GM13976 (cell line): Measurements from ENCODE around the gene PIM3.

Source experiments
- DNase-seq: peaks from one replicate; pipeline ENCODE4 v3.0.0; 2012; ENCODE audit warnings: low spot score
- in situ Hi-C: fragments of 300-500 bp; cut with MboI; formaldehyde crosslinking; loops from one replicate; pipeline ENCODE4 v1.12.0; 2022; ENCODE audit warnings: low sequenced_read_pairs, mixed read lengths, inconsistent platforms; ENCODE audit not compliant: unreplicated experiment
- TF ChIP-seq, protein P1 (sequence below): IDR thresholded peaks from 2 replicates; pipeline ENCODE4 v1.5.1; 2012; ENCODE audit warnings: borderline replicate concordance, mild to moderate bottlenecking; ENCODE audit not compliant: insufficient read depth; ENCODE audit errors: extremely low read depth, missing control alignments, control extremely low read depth

The PIM3 gene

DNA sequence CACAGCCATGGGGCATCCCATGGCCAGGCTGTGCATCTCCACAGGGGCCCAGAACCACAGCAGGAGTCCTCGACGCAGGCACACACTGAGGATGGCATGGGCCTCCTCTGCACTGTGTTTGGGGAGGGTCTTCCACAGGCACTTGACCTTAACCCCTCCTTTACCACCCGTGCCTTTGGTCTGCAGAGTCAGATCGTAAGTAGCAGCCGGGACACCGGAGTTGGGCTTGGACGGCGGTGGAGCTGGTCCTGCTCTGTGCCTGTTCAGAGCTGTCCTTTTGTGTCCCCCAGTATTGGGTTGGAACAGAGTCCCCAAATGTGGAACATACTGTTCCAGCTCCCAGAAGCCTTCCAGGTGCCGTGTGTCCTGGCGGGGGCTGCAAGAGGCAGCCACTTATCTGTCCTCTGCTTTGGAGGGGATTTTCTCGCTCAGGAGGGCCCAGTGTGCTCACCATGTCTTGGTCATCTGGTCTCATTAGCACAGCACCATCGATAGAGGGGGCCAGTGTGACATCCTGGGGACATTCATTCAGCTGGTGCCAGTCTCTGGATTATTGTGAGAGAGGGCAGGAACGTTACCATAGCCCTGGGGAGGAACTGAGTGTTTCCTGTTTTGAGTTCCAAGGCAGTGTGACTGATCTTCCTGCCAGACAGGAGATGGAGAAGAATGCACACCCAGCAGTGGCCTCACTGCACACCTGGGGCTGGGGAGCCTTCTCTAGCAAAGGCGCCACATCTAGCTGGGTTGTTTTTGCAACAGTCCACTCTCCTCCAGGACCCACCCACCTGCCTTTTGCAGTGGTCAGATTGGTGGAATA, 29.8 kb upstream of the PIM3 start:
- in situ Hi-C loops: loop anchor here (5.0 kb wide), 1 partner anchor 101 kb away; no protein-coding TSS in a partner anchor
- TF ChIP-seq, protein P1, sequence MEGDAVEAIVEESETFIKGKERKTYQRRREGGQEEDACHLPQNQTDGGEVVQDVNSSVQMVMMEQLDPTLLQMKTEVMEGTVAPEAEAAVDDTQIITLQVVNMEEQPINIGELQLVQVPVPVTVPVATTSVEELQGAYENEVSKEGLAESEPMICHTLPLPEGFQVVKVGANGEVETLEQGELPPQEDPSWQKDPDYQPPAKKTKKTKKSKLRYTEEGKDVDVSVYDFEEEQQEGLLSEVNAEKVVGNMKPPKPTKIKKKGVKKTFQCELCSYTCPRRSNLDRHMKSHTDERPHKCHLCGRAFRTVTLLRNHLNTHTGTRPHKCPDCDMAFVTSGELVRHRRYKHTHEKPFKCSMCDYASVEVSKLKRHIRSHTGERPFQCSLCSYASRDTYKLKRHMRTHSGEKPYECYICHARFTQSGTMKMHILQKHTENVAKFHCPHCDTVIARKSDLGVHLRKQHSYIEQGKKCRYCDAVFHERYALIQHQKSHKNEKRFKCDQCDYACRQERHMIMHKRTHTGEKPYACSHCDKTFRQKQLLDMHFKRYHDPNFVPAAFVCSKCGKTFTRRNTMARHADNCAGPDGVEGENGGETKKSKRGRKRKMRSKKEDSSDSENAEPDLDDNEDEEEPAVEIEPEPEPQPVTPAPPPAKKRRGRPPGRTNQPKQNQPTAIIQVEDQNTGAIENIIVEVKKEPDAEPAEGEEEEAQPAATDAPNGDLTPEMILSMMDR: peak; percentile 81
- DNase-seq: peak; percentile 78

DNA sequence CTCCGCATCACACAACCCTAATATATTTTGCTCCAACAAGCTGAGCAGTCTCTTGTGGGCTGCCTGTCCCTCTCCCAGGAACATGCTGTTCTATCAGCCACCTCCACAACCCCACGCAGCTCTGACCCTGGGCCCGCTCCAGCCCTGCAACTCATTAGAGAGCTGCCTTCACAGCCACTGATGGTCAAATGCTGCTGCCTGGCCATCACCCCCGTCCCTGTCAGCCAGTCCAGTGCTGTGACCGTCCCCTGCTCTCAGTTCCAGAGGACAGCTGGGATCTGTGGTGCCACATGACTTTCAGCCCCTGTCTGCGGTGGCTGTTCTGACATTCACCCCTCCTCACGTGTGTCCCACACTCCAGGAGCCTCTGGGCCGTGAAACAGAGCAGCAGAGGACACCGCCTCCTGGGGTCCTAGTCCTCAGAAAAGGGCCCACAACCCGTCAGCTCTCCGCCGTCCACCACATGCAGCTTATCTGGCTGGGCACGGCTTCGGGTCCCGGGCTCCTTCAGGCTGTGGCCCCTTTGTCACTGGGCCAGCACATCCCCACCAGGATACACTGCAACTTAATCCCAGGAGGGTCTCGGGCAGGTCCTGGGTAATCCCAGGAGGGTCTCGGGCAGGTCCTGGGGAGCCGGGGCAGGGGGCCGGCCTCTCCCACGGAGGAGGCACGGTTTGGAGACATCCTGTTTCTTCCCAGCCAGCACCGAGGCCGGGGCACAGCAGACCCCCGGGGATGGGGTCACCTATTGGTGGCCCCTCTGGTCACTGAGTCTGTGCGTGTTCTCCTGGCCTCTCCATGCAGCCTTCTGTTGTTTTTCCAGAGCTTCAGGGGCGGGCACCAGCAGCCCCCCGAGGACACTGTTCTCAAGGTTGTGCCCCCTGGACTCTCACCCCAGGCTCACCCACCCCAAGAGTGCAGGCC, 27.1 kb upstream of the PIM3 start:
- DNase-seq: no peak
- TF ChIP-seq, protein P1: no peak
- in situ Hi-C loops: loop anchor here (5.0 kb wide), 1 partner anchor 99 kb away; no protein-coding TSS in a partner anchor

DNA sequence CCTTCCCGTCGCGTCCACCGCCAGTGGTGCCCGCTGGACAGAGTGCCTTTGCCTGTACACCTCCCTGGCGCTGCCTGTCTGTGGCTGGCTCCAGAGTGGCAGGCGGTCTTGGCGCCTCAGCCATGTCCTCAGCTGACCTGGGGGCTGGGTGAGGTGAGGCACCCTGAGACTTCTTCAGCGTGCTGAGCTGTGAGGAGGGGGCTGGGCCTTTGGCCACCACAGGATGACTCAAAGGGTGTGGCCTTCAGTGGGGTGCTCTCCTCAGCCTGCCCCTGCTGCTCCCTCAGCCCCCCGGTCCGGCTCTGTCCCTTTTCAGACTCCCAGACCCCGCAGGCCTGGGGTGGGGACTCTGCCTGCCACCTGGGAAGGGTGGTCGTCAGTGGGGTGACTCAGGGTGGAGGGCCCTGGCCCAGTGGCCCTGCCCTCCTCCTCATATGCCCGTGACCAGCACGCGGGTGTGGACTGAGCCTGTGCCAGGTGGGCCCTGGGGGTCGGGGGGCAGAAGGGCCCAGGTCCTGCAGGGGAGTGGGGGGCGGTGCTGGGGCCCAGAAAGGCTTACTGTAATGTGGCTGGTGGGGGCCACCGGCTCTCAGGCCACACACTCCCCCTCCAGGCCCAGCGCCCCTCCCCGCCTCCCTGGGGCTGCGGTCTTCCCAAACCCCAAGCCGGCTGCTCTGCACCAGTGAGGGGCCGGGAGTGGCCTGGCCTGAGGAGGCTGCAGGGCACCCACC, 26.2 kb upstream of the PIM3 start:
- in situ Hi-C loops: loop anchor here (5.0 kb wide), 1 partner anchor 98 kb away; no protein-coding TSS in a partner anchor
- no peak for DNase-seq
- TF ChIP-seq, protein P1: no peak

DNA sequence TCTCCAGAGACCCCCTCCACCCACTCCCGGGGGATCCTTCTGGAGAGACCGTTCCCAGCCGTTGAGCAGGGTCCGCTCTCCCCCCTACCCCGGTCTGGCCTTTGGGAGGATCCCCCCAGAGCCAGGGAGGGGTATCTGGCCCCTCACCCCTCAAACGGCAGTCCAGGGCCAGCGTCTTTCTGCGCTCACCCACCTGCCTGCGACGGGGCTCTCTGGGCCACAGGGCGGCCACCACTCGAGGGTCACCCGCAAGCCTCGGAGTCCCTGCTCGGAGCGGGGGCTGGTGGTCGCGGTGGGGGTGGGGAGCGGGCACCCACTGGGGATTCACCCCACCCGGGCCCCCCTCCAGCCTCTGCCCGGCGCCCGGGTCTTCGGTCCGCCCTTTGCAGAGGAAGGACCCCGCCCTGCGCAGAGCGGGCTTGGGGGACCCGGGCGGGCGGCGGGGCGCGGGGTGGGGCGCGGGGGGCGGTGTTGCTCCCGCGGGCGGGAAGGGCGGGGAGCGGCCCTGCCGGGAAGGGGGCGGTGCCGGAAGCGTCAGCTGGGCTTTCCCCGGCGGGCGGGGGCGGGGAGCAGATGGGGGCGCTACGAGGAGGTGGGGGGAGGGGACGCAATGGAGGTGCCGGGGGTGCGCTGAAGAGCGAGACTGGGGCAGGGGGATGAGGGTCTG, 25.5 kb upstream of the PIM3 start:
- DNase-seq: peak; percentile 81
- in situ Hi-C loops: loop anchor here (5.0 kb wide), 1 partner anchor 97 kb away; no protein-coding TSS in a partner anchor

DNA sequence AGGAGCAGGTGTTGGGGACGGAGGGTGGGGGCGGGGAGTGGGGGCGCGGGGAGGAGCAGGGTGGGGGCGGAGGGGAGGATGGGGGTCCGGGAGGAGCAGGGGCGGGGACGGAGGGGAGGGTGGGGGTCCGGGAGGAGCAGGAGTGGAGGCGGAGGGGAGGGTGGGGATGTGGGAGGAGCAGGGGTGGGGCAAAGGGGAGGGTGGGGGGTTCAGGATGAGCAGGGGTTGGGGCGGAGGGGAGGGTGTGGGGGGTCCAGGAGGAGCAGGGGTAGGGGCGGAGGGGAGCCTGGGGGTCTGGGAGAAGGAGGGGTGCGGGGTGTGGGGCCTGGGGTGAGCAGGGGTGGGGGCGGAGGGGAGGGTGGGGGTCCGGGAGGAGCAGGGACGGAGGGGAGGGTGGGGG, 25.0 kb upstream of the PIM3 start:
- in situ Hi-C loops: no loop called here
- DNase-seq: no peak
- TF ChIP-seq, protein P1: no peak

More for the DNA sequence above, 25.5 kb upstream of the PIM3 start:
- TF ChIP-seq, protein P1: no peak
